ENCODE measurements around the gene SYT17.

SYT17 gene, protein sequence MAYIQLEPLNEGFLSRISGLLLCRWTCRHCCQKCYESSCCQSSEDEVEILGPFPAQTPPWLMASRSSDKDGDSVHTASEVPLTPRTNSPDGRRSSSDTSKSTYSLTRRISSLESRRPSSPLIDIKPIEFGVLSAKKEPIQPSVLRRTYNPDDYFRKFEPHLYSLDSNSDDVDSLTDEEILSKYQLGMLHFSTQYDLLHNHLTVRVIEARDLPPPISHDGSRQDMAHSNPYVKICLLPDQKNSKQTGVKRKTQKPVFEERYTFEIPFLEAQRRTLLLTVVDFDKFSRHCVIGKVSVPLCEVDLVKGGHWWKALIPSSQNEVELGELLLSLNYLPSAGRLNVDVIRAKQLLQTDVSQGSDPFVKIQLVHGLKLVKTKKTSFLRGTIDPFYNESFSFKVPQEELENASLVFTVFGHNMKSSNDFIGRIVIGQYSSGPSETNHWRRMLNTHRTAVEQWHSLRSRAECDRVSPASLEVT

DNA sequence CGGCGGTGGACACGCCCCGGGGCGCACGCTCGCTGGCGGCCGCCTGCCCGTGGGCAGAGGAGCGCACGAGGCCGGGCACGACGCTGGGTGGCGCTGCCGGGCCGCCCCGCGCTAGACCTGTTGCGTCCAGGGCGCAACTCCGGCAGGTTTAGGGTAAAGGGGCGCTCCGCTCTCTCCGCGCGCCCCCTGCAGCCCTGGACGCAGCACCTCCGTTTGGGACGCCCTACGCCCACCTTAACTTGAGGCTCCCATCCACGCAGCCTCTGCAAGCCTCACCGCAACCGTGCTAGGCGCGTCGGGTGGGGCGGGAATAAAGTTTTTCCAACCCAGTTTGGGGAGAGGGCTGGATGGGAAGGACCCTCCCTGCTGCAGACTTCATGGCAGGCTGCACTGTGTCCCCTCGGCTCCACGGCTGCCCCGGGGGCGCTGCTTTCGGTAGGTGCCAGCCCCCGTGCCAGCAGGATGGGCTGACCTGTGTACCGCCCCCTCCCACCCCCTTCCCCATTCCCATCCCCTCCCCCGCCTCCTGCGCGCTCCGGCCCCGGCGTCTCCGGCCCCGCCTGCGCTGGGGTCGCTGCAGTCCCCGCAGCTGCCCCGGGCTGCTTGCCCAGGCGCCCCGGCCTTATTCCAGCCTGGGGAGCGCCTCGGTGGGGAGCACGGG, at the start of gene SYT17:
Gene SYT17, plus strand, starts transcription at position 531 of the 661 bp plus-strand sequence. CDS start 407 bp downstream, outside the sequence.
- DNase-seq (ENCODE audit: low read depth in 3 of 3) = no peak

DNA sequence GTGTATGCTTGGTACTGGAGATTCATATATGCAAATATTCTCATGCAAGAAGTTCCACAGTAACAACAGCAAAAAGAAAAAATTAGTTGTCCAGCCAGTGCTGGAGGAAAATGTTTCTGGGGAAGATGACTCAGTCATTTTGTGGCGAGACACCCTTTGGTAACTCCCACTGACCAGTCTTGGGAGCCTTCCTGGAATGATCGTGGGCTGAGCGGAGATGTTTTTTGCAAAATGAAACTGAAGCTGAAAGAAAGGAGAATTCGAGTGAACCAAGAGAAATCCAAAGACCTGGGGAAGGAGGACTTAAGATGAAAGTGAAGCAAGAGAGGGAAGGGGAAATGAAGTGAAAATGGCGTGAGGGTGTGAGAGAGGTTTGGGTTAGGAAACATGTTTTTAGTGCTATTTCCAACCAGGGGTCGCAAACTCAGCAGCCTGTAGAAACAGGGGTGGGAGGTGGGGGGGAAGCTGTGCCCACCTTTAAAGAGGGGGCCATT, 49.1 kb upstream of the SYT17 start:
- DNase-seq (ENCODE audit: low read depth in 3 of 3) = no peak

DNA sequence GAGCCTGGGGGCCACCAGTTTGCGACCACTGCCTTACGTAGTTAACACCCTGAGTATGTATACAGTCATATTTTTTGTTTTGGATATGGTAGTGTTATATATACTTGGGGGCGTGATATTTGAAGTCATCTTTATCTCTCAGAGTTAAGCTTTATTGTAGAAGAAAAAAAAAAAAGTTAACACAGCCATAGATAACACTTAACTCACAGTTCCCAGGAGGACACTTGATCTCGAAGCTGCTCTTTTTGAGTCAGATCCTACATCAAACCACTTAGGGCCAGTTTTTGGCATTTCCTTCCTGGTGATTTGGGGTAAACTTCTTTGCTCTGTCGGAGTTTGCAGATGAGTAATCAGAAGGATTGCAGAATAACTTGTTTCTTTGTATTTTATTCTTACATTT, 48.5 kb upstream of the SYT17 start:
- DNase-seq (ENCODE audit: low read depth in 3 of 3) = no peak

DNA sequence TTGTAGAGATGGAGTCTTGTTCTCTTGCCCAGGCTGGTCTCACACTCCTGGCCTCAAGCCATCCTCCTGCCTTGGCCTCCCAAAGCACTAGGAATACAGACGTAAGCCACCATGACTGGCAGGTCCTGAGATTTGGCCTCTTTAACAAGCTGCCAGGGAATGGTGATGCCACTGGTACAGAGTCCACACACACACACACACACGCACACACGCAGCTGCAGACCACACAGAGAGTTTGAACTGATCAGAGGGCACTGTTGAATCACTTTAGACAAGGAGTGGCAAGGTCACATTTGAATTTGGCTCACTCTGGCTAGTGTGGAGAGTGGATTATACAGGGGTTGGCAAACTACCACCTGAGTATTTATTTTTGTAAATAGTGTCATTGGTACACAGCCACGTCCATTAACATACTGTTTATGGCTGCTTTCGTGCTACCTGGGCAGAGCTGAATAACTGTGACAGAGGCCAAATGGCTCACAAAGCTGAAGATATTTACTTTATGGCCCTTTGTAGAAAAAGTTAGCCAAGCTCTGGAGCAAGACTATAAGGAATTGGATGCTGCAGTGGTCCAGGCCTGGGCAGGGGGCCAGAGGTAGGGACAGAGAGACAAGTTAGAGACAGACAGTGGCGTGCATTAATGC, 44.4 kb upstream of the SYT17 start:
- no peak for DNase-seq (ENCODE audit: low read depth in 3 of 3)

DNA sequence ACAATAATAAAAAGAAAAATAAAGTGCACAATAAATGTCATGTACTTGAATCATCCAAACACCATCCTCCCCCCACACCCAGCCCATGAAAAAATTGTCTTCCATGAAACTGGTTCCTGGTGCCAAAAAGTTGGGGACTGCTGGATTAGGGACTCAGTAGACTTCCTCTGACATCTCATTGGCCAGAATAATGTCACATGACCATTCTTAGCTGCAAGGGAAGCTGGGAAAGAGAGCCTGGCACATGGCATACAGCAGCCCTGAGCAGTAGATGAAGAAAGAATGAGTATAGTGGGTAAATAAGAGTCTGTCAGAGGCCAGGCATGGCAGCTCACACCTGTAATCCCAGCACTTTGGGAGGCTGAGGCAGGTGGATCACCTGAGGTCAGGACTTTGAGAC, 41.7 kb upstream of the SYT17 start:
- no peak for DNase-seq (ENCODE audit: low read depth in 3 of 3)

DNA sequence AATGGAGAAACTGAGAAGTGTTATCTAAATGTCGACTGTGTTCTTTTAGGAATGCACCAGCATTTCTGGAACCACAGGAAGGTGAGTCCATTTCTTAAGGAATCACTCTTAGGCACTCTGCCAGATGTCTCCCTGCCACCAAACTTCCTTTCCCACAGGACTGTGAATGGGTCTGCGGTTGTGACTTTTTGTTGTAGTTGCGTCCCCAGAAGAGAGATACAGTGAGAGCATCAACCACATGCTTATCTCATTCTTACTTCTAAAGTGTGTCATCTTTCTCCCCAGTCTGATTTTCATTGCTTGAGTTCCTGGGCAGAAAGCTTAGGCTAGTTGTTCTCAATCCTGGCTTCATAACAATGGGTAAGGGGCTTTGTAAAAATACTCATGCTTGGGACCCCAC, 40.8 kb upstream of the SYT17 start:
- DNase-seq (ENCODE audit: low read depth in 3 of 3) = no peak

DNA sequence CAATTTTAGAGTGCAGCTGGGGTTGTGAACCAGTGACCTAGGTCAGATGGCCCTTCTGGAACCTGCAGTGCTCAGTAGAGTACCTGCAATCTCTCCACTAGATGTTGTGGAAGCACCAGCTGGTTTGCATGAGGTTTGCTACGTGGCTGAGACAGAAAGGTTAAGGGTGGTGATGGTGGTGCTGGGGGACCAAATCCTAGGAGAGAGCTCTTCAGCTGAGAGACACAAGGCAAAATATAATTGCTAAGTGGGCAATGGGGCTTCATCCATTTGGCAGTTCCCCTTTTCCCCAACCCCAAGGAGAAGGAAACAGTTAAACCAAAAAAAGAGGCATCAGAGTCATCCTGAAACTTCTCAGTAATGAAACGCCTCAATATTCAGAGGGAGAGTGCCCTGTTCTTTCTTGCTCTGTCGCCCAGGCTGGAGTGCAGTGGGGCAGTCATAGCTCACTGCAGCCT, 40.3 kb upstream of the SYT17 start:
- no peak for DNase-seq (ENCODE audit: low read depth in 3 of 3)

DNA sequence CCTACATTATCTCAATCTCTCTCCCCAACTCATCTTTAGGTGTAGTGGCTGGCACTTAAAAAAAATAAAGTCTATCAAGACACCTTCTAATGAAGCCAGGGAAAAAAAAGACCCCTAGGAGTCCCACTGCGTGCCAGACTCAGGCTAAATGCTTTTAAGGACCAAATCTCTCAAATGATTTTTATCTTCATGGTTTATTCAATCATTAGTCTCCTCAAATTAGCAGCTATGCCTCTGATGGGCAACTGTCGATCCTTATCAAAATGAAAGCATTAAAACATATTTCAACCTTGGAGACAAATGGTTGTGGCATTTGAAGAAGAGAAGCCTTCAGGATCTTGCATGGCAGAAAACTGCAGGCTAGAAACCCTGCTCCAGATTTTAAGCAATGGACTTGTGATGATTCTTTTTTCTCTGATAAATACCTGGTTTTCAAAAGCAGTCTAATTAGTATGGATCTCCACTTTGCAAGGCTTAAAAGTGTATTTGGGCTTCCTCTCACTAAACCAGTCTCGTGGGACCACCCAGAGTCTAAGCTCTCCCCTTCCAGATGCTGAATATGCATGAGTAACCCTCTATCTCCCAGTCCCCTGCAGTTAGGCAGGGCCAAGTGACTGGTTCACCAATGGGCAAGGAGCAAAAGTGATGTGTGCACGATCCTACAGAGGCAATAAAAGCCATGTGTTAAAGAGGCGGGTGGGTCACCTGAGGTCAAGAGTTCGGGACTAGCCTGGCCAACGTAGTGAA, 39.4 kb upstream of the SYT17 start:
- DNase-seq (ENCODE audit: low read depth in 3 of 3) = no peak

DNA sequence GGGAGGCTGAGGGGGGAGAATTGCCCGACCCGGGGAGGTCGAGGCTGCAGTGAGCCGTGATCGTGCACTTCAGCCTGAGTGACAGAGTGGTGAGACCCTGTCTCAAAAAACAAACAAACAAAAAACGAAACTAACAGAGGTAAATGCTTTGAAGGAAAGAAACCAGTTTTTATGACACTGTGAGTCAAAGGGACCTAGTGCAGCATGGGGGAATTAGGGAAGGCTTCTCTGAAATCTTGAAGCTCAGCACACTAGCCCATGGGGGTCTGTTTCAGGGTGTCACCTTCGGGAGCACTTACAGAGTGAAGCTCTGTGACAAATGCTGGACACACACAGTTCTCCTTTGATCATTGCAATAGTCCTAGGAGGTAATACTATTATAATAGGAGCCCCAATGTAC, 37.7 kb upstream of the SYT17 start:
- no peak for DNase-seq (ENCODE audit: low read depth in 3 of 3)

DNA sequence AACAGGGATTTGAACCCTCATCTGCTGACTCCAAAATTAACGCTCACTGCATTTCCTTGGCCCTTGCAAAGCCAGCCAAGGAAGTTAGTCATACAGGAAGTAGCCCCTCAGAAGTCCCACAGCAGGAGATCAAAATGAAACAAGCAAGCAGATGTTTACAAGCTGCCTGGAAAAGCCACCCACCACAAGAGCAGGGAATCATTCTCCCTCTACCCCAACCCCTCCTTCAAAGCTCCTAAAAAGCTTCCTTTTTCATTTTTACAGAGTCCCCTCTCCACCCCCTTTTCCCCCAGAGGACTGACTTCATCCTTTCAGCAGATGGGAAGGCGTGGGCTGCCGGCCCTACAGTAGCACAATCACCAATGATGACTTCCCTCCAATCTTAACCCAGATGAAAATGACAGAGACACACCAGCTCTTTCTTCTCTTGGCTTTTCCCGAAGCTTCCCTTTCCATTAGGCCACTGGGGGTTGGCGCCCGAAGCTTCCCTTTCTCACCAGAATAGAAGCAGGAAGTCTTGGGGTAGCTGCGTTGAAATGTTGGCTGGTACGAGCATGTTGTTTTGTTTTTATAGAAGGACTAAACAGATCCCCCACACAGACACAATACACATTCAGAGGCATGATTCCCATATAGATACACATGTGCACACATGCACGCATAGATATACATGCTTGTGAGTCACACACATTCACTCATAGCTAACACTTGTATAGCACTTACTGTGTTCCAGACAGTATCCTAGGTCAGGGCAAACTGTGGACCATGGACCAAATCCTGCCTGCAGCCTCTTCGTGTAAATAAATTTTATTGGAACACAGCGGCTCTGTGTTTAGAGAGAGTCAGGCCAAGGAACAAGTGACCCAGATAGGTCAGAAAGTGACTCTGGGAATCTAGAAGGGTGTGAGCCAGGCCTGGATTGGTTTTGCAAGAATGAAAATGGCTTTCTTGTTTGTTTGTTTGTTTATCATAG, 36.9 kb upstream of the SYT17 start:
- DNase-seq (ENCODE audit: low read depth in 3 of 3) = no peak

DNA sequence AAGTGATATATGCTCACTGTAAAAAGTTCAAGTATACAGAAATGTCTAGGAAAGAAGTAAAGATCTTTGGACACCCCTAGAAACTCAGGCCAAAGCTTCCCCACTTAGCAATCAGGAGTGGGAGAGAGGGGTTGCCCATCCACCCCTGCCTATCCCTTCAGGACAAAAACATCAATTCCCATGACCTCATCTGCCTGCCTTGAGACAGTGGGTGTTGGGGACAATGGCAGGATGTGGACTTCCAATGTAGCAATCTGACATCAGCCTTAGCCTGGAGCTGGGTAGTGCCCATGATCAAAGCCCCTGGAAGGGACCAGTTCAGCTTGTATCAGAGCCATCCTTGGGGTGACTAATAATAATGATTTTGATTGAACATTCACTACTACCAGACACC, 36.2 kb upstream of the SYT17 start:
- DNase-seq (ENCODE audit: low read depth in 3 of 3) = no peak

DNA sequence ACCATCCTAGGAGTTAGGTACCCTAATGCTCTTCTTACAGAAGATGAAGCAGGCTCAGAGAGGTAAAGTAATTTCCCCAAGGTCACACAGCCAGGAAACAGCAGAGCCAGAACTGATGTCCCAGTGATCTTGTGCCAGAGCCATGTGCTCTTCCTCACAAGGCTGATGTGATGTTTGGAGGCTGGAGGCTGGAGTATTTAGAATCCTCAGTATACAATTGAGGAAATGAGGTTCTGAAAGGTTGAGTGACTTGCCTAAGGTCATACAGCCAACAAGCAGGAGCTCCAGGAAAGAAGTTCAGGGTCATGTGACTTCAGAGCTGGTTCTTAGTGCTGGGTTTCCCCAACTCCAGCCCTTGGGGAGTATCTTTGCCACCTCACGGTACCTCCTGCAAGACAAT, 35.8 kb upstream of the SYT17 start:
- no peak for DNase-seq (ENCODE audit: low read depth in 3 of 3)

DNA sequence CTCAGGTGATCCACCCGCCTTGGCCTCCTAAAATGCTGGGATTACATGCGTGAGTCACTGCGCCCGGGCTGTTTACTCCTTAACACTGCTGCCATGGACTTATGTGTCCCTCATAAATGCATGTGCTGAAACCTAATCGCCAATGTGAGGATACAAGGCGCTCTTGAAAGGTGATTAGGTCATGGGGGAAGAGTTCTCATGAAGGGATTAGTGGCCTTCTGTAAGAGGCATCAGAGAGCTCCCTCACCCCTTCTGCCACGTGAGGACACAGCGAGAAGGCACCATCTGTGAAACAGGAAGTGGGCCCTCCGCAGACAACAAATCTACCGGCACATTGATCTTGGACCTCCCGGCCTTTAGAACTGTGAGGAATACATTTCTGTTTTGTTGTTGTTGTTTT, 35.1 kb upstream of the SYT17 start:
- no peak for DNase-seq (ENCODE audit: low read depth in 3 of 3)

DNA sequence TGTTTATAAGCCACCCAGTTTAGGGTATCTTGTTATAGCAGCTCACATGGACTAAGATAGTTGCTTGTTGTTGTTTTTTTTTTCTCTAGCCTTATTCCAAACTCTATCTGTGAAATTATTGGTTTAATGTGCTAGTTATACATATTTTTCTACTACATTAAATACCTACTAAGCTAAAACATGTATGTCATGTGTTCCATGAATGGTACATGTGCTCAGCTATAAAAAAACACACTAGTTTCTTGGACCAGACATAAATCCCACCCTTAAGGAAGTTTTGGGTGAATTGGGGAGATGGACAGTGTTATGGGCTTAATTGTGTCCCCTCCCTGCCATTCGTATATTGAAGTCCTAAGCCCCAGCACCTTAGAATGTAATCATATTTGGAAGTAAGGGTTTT, 34.4 kb upstream of the SYT17 start:
- no peak for DNase-seq (ENCODE audit: low read depth in 3 of 3)

DNA sequence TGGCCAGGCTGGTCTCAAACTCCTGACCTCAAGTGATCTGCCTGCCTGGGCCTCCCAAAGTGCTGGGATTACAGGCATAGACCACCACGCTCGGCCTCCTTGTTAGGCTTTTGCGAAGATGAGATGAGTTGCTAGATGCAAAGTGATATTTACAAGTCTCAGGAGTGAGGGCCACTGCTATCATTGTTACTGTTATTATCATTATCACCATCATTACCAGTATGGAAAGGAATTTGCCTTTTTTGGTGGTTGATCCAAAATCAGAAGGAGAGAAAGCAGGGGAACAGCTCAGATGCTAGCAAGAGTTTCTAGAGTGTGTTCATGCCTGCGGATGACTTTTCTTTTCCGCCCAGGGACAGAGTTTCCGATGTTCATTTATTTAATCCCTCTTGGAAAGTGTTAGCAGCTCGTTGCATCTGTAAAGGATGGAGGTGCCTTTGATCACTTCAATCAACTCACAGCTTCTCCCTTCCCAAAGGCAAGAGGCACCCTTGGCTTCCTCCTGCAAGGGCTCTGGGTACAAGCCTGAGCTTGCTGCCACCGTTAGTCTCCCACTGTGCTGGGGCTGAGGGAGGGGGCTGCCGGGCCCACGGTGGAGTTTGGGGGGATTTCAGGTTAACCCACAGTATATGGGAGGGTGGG, 32.7 kb upstream of the SYT17 start:
- no peak for DNase-seq (ENCODE audit: low read depth in 3 of 3)

DNA sequence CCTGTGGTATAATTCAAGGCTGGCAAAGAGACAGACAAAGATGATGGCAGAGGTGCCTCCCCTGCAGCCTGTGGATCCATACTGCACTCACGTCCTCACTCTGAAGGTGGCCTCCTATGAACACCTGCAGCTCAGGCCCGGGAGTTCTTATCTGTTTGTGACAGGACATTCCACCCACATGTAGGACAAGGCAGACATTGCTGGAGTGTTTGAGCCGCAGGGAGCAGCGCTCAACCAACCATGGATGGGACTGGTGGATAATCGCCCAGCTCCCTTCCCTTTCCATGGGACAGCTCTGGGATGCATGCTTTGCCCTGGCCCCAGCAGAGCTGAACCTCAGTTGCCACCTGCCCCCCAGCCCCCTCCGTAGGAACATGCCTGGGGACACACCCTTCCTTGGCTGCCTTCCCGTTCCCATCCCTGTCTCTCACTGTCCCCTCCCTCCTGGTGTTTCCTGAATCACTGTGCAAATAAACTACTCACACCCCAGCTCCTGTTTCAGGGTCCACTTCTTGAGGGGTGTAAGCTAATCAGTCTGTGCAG, 32.1 kb upstream of the SYT17 start:
- no peak for DNase-seq (ENCODE audit: low read depth in 3 of 3)

DNA sequence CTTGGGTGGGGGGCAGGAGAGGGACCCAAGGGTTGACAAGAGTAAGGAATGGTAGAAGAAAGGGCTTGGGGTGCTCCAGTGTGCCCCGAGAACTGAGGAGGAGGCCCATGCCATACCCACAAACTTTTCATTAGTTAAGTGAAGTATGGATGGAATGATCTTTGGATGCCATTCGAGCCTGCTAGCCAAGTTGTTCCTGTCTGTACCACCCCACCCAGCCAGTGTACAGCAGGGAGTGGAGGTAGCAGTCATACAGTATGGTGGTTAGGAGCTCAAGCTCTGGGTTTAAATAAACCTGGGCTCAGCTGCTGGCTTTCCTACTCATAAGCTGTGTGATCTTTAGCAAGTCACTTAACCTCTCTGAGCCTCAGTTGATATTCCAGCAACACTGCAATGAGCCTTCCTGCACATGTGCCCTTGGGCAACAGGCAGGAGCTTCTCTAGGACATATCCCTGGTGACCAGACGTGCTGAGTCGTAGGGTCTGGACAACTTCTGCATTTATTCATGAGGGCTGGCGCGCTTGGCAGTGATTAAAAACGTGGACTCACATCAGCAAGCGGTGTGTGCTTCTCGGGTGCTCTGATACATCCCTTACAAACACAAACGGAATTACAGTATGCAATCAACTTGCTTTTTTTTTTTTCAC, 31.4 kb upstream of the SYT17 start:
- DNase-seq (ENCODE audit: low read depth in 3 of 3) = no peak

DNA sequence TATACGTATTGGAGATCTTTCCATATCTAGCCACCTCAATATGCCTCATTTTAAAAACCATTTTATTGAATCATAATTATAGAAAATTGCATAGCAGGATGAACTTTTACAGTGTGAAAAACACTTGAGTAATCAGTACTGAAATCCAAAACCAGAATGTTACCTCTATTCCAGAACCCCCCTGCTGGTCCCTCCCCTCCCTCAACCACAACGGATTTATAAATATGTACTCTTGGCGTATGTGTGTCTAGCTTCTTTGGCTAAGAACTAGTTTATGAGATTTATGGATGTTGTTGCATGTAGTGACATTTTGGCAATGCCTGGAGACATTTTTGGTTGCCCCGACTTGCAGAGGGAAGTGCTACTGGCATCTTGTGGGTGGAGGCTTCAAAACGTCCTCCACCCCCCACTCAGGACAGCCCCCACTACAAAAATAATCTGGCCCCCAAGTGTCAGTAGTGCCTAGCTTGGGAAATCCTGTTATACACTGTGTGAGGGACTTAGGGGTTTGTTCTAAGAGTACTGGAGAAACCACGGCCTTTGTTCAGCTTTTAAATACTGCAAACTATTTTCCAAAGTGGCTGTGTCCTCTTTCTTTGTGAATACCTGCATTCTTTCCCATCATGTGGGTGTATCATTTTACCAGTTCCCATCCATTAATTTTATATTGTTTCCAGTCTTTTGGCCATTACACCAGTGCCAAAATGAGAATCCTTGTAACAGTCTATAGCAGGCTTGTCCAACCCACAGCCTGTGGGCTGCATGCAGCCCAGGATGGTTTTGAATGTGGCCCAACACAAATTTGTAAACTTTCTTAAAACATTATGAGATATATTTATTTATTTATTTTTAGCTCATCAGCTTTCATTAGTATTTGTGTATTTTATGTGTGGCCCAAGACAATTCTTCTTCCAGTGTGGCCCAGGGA, 30.6 kb upstream of the SYT17 start:
- no peak for DNase-seq (ENCODE audit: low read depth in 3 of 3)

Measured in stimulated activated CD4-positive, alpha-beta T cell treated with anti-CD3 and anti-CD28 coated beads, TNF-alpha, amount 100 ng/mL, for 4 hours (primary cell).